ENCODE measurements around the gene PAXX.

The PAXX gene

DNA sequence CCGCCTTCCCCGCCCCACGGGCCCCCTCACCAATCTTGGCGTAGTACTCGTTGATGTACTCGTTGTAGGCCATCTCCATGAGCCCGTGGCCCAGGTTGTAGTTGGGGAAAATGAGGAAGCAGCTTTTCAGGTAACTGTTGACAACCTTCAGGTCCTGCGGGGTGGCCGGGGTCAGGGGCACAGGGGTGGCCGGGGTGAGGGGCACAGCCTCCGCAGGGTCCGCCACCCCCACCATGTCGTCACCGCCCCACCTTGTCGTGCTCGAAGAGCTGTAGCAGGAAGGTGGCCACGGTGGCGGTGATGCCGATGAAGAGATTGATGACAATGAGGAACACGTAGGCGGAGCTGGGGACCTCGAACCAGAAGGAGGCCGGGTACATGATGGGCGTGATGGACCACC lies 18.9 kb downstream of the PAXX start:
- no peaks in the 10 kb centered on the region for H3K4me1 ChIP-seq (ENCODE audit: insufficient read depth, low read length)
- DNase-seq (no peak), ATAC-seq (ENCODE audit: insufficient read depth, low read depth) (no peak)
- no peak overlapping the region for H2AFZ ChIP-seq (ENCODE audit: low read depth, low read length)
- TF ChIP-seq, protein P1, sequence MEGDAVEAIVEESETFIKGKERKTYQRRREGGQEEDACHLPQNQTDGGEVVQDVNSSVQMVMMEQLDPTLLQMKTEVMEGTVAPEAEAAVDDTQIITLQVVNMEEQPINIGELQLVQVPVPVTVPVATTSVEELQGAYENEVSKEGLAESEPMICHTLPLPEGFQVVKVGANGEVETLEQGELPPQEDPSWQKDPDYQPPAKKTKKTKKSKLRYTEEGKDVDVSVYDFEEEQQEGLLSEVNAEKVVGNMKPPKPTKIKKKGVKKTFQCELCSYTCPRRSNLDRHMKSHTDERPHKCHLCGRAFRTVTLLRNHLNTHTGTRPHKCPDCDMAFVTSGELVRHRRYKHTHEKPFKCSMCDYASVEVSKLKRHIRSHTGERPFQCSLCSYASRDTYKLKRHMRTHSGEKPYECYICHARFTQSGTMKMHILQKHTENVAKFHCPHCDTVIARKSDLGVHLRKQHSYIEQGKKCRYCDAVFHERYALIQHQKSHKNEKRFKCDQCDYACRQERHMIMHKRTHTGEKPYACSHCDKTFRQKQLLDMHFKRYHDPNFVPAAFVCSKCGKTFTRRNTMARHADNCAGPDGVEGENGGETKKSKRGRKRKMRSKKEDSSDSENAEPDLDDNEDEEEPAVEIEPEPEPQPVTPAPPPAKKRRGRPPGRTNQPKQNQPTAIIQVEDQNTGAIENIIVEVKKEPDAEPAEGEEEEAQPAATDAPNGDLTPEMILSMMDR (IDR thresholded peaks at IDR 0.05; ENCODE audit: borderline replicate concordance, extremely low read depth, low read length, poor library complexity, severe bottlenecking): no peak
- no peak for TF ChIP-seq EZH2 (IDR thresholded peaks at IDR 0.05; ENCODE audit: borderline replicate concordance, low read depth, low read length, severe bottlenecking)
- H3K4me2 ChIP-seq (ENCODE audit: insufficient read depth, low read length): no peak overlapping the region
- no peaks in the 10 kb centered on the region for H4K20me1 ChIP-seq (ENCODE audit: insufficient read depth, low read length)
- no peak overlapping the region for H3K9ac ChIP-seq (ENCODE audit: low read depth, low read length)
- H3K9me3 ChIP-seq (ENCODE audit: insufficient read depth, low read length, severe bottlenecking): no peaks in the 10 kb centered on the region
- H3K79me2 ChIP-seq (ENCODE audit: insufficient read depth, low read length): no peaks in the 10 kb centered on the region
- no peak overlapping the region for H3K4me3 ChIP-seq (ENCODE audit: low read depth in 1 of 2, low read length in 2 of 2)
- H3K36me3 ChIP-seq (ENCODE audit: insufficient read depth, low read length): no peaks in the 10 kb centered on the region; the same call in 1 of the 2 replicates
- no peaks in the 10 kb centered on the region for H3K27me3 ChIP-seq (ENCODE audit: insufficient read depth, low read length, poor library complexity)
- H3K27ac ChIP-seq (ENCODE audit: low read length): no peak overlapping the region

DNA sequence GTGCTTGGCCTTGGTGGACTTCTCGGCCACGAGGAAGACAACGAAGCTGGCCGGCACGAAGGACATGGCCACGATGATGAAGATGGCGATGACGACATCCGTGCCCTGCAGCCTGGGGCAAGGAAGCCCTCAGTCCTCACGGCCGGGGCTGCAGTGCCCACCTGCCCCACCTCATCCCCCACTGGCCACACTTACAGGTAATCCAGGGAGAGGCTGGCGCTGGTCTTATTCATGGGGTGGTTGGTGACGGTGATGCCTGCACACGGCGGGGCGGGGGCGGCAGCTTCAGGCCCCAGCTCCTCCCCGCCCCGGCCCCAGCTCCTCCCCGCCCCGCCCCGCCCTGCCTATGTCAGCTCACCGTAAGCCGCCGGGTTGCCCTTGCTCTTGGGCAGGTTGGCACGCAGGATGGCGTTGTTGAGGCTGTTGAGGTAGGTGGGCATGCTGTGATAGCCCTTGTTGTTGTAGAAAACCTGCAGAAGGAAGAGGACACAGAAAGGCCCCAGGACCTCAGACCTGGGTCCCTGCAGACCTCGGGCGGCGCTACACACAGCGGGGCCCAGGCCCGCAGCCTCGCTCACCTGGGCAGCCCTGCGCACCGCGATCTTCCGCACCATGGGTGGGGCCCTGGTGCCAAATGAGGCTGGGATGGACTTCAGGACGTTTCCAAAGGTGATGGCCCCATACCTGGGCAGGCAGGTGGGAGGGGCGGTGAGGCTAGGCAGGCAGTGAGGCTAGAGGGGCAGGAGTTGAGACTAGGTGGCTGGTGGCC lies 19.9 kb downstream of the PAXX start:
- ATAC-seq (ENCODE audit: insufficient read depth, low read depth) (no peak), DNase-seq (no peak)
- H3K36me3 ChIP-seq (ENCODE audit: insufficient read depth, low read length): no peaks in the 10 kb centered on the region; the same call in 1 of the 2 replicates

DNA sequence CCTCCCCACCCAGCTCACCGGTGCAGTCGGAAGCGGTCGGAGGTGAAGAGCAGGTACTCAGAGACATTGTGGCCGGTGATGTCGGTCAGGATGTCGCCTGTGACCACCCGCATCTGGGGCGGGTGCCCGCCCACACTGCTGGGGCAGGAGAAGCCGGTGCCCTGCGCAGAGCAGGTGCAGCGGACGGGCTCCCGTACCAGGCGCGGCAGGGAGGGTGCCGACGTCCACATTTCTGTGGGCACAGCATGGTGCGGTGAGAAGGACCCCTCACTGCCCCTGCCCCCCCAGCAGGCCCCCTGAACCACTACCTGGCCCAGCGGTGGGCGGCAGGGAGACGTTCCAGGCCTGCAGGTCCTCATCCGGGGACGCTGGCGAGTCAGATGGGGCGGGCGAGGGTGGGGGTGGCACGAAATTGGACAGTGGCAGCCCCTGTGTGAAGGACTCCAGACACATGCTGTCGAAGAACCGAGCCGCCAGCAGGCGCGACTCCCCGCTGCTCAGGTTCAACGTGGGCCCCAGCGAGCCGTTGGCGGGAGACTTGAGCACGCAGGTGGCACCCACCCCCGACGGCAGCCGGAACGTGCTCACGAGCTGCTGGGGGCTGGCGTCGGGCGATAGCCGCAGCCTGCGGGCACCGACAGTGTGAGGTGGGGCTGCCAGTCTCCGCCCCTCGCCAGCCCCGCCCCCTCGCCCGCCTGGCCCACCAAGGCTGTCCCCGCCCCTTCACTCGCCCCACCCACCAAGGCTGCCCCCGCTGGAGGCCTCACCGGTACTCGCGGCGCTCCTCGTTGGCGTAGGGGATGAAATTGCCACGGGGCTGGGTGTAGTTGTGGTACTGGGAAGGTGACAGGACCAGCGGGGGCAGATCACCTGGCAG lies 20.7 kb downstream of the PAXX start:
- H3K27ac ChIP-seq (ENCODE audit: low read length): no peak overlapping the region
- no peak overlapping the region for H3K4me3 ChIP-seq (ENCODE audit: low read depth in 1 of 2, low read length in 2 of 2)
- H2AFZ ChIP-seq (ENCODE audit: low read depth, low read length): no peak overlapping the region
- no peaks in the 10 kb centered on the region for H3K79me2 ChIP-seq (ENCODE audit: insufficient read depth, low read length)
- DNase-seq (no peak), ATAC-seq (ENCODE audit: insufficient read depth, low read depth) (no peak)
- no peaks in the 10 kb centered on the region for H3K9me3 ChIP-seq (ENCODE audit: insufficient read depth, low read length, severe bottlenecking)
- H3K27me3 ChIP-seq (ENCODE audit: insufficient read depth, low read length, poor library complexity): no peaks in the 10 kb centered on the region
- H3K9ac ChIP-seq (ENCODE audit: low read depth, low read length): no peak overlapping the region
- H3K36me3 ChIP-seq (ENCODE audit: insufficient read depth, low read length): peaks cover 3% of the 10 kb centered on the region; the same call in 1 of the 2 replicates
- H3K4me2 ChIP-seq (ENCODE audit: insufficient read depth, low read length): no peak overlapping the region
- no peak for TF ChIP-seq EZH2 (IDR thresholded peaks at IDR 0.05; ENCODE audit: borderline replicate concordance, low read depth, low read length, severe bottlenecking)
- TF ChIP-seq, protein P1 (IDR thresholded peaks at IDR 0.05; ENCODE audit: borderline replicate concordance, extremely low read depth, low read length, poor library complexity, severe bottlenecking): no peak
- H3K4me1 ChIP-seq (ENCODE audit: insufficient read depth, low read length): no peaks in the 10 kb centered on the region
- no peaks in the 10 kb centered on the region for H4K20me1 ChIP-seq (ENCODE audit: insufficient read depth, low read length)

More for the DNA sequence above, 19.9 kb downstream of the PAXX start:
- no peak overlapping the region for H3K4me2 ChIP-seq (ENCODE audit: insufficient read depth, low read length)
- no peaks in the 10 kb centered on the region for H4K20me1 ChIP-seq (ENCODE audit: insufficient read depth, low read length)
- H3K27ac ChIP-seq (ENCODE audit: low read length): no peak overlapping the region
- H3K9me3 ChIP-seq (ENCODE audit: insufficient read depth, low read length, severe bottlenecking): no peaks in the 10 kb centered on the region
- H3K4me1 ChIP-seq (ENCODE audit: insufficient read depth, low read length): no peaks in the 10 kb centered on the region
- no peak overlapping the region for H2AFZ ChIP-seq (ENCODE audit: low read depth, low read length)
- H3K27me3 ChIP-seq (ENCODE audit: insufficient read depth, low read length, poor library complexity): no peaks in the 10 kb centered on the region
- no peak overlapping the region for H3K4me3 ChIP-seq (ENCODE audit: low read depth in 1 of 2, low read length in 2 of 2)
- TF ChIP-seq, protein P1 (IDR thresholded peaks at IDR 0.05; ENCODE audit: borderline replicate concordance, extremely low read depth, low read length, poor library complexity, severe bottlenecking): no peak
- no peak for TF ChIP-seq EZH2 (IDR thresholded peaks at IDR 0.05; ENCODE audit: borderline replicate concordance, low read depth, low read length, severe bottlenecking)
- no peaks in the 10 kb centered on the region for H3K79me2 ChIP-seq (ENCODE audit: insufficient read depth, low read length)
- H3K9ac ChIP-seq (ENCODE audit: low read depth, low read length): no peak overlapping the region
